Neural progenitor cell (in vitro differentiated cells): ENCODE results near the gene LPO. TPM values are rescaled to one million over a fixed set of nuclear protein-coding genes. Genes with fewer than 3 reads are reported as not detected.

ENCODE experiments used
- DNase-seq: peaks from one replicate; pipeline ENCODE4 v3.0.0-alpha.2; 2016; ENCODE audit warnings: low spot score
- H2AFZ ChIP-seq: fragments of 200-600 bp; sonication (generic); replicated peaks from 2 replicates; pipeline ENCODE4 v1.6.1; 2016; ENCODE audit warnings: antibody characterized with exemption
- H3F3A ChIP-seq: fragments of 200-600 bp; sonication (generic); 2 replicates; pipeline ENCODE4 v1.6.1; 2016; ENCODE audit warnings: antibody characterized with exemption, low read depth
- H3K27ac ChIP-seq: fragments of 200-600 bp; sonication (generic); 2 replicates; pipeline ENCODE4 v1.5.1; 2016; ENCODE audit warnings: mild to moderate bottlenecking
- H3K27me3 ChIP-seq: fragments of 200-600 bp; sonication (generic); 2 replicates; pipeline ENCODE4 v1.6.1; 2016; ENCODE audit warnings: mild to moderate bottlenecking, moderate library complexity
- H3K36me3 ChIP-seq: fragments of 200-600 bp; sonication (generic); 2 replicates; pipeline ENCODE4 v1.5.1; 2016
- H3K4me1 ChIP-seq: fragments of 200-600 bp; sonication (generic); 2 replicates; pipeline ENCODE4 v1.6.1; 2016; ENCODE audit warnings: mixed run types
- H3K4me2 ChIP-seq: fragments of 200-600 bp; sonication (generic); 2 replicates; pipeline ENCODE4 v1.6.1; 2016
- H3K4me3 ChIP-seq: fragments of 200-600 bp; sonication (generic); 2 replicates; pipeline ENCODE4 v1.5.1; 2016
- H3K79me2 ChIP-seq: fragments of 200-600 bp; sonication (generic); 2 replicates; pipeline ENCODE4 v1.6.1; 2016; ENCODE audit warnings: low read depth
- H3K9ac ChIP-seq: fragments of 200-600 bp; sonication (generic); 2 replicates; pipeline ENCODE4 v1.6.1; 2016
- H3K9me3 ChIP-seq: fragments of 200-600 bp; sonication (generic); 2 replicates; pipeline ENCODE4 v1.5.1; 2016; ENCODE audit warnings: low read depth
- H4K20me1 ChIP-seq: fragments of 200-600 bp; sonication (generic); 2 replicates; pipeline ENCODE4 v1.6.1; 2016; ENCODE audit warnings: low read depth
- H3K27ac Mint-ChIP-seq: 3 replicates; pipeline ENCODE4 v1.8.0; 2021; ENCODE audit warnings: mixed read lengths
- H3K27me3 Mint-ChIP-seq: 2 replicates; pipeline ENCODE4 v1.8.0; 2022; ENCODE audit warnings: low read depth, mild to moderate bottlenecking, inconsistent platforms, moderate library complexity, mixed read lengths; ENCODE audit not compliant: insufficient read depth
- H3K36me3 Mint-ChIP-seq: 3 replicates; pipeline ENCODE4 v1.8.0; 2021; ENCODE audit warnings: mixed read lengths
- H3K4me1 Mint-ChIP-seq: 3 replicates; pipeline ENCODE4 v1.8.0; 2021; ENCODE audit warnings: mixed read lengths
- H3K4me3 Mint-ChIP-seq: 3 replicates; pipeline ENCODE4 v1.8.0; 2021; ENCODE audit warnings: mild to moderate bottlenecking, moderate library complexity, mixed read lengths
- H3K9me3 Mint-ChIP-seq: 3 replicates; pipeline ENCODE4 v1.8.0; 2020; ENCODE audit warnings: mixed read lengths
- EZH2 ChIP-seq: fragments of 200-600 bp; sonication (generic); IDR thresholded peaks from 2 replicates; pipeline ENCODE4 v1.6.1; 2017; ENCODE audit warnings: antibody characterized with exemption, mild to moderate bottlenecking, moderate library complexity
- EZH2phosphoT487 ChIP-seq: fragments of 200-600 bp; sonication (generic); IDR thresholded peaks from 2 replicates; pipeline ENCODE4 v1.6.1; 2017; ENCODE audit warnings: antibody characterized with exemption
- total RNA-seq: library from RNA; depleted of rRNA; stranded (reverse); fragments of >200 nt; gene quantifications from 2 replicates; pipeline ENCODE4 v1.2.3, GENCODE V29; 2015; ENCODE audit warnings: low replicate concordance
- TF ChIP-seq, protein P1 (sequence below): fragments of 200-600 bp; sonication (generic); IDR thresholded peaks from 2 replicates; pipeline ENCODE4 v1.5.1; 2017; ENCODE audit warnings: antibody characterized with exemption, mild to moderate bottlenecking

LPO gene
- total RNA-seq, 1 donor from 2014 or later = not detected

GRCh38 chr17:58267347-58268324 is 29.3 kb downstream of the LPO start:
- Histone ChIP-seq H3K27me3 (peaks cover 28% of the 10 kb centered on the region), H3K9me3 (no peaks in the 10 kb centered on the region), H3K4me1 (no peaks in the 10 kb centered on the region), H3K36me3 (no peaks in the 10 kb centered on the region), H3F3A (no peaks in the 10 kb centered on the region), H3K4me2 (no peak overlapping the region), H4K20me1 (no peaks in the 10 kb centered on the region), H2AFZ (no peak overlapping the region), H3K4me3 (no peak overlapping the region), H3K27ac (no peak overlapping the region), H3K9ac (no peak overlapping the region), H3K79me2 (no peaks in the 10 kb centered on the region)
- Mint-ChIP-seq H3K27me3 (peaks cover 5% of the 10 kb centered on the region), H3K4me3 (no peak overlapping the region), H3K36me3 (no peaks in the 10 kb centered on the region), H3K9me3 (no peaks in the 10 kb centered on the region), H3K27ac (no peak overlapping the region), H3K4me1 (no peaks in the 10 kb centered on the region)
- TF ChIP-seq EZH2 = no peak
- no peak for DNase-seq

GRCh38 chr17:58268326-58268725 is 29.9 kb downstream of the LPO start:
- H3K9me3 ChIP-seq = no peaks in the 10 kb centered on the region
- H3K79me2 ChIP-seq = no peaks in the 10 kb centered on the region
- H2AFZ ChIP-seq = no peak overlapping the region
- H3K36me3 ChIP-seq = no peaks in the 10 kb centered on the region
- H3K4me2 ChIP-seq = no peak overlapping the region
- no peak overlapping the region for H3K27ac Mint-ChIP-seq
- H4K20me1 ChIP-seq = no peaks in the 10 kb centered on the region
- peaks cover 6% of the 10 kb centered on the region for H3K27me3 Mint-ChIP-seq
- no peaks in the 10 kb centered on the region for H3K4me1 ChIP-seq
- no peak for DNase-seq
- no peak overlapping the region for H3K4me3 ChIP-seq
- no peak overlapping the region for H3K27ac ChIP-seq
- peaks cover 21% of the 10 kb centered on the region for H3K27me3 ChIP-seq
- no peaks in the 10 kb centered on the region for H3K36me3 Mint-ChIP-seq
- no peak overlapping the region for H3K4me3 Mint-ChIP-seq
- no peak for TF ChIP-seq EZH2phosphoT487
- TF ChIP-seq, protein P1, sequence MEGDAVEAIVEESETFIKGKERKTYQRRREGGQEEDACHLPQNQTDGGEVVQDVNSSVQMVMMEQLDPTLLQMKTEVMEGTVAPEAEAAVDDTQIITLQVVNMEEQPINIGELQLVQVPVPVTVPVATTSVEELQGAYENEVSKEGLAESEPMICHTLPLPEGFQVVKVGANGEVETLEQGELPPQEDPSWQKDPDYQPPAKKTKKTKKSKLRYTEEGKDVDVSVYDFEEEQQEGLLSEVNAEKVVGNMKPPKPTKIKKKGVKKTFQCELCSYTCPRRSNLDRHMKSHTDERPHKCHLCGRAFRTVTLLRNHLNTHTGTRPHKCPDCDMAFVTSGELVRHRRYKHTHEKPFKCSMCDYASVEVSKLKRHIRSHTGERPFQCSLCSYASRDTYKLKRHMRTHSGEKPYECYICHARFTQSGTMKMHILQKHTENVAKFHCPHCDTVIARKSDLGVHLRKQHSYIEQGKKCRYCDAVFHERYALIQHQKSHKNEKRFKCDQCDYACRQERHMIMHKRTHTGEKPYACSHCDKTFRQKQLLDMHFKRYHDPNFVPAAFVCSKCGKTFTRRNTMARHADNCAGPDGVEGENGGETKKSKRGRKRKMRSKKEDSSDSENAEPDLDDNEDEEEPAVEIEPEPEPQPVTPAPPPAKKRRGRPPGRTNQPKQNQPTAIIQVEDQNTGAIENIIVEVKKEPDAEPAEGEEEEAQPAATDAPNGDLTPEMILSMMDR = no peak
- no peak for TF ChIP-seq EZH2
- no peaks in the 10 kb centered on the region for H3K4me1 Mint-ChIP-seq
- no peaks in the 10 kb centered on the region for H3F3A ChIP-seq
- no peak overlapping the region for H3K9ac ChIP-seq
- no peaks in the 10 kb centered on the region for H3K9me3 Mint-ChIP-seq

DNA sequence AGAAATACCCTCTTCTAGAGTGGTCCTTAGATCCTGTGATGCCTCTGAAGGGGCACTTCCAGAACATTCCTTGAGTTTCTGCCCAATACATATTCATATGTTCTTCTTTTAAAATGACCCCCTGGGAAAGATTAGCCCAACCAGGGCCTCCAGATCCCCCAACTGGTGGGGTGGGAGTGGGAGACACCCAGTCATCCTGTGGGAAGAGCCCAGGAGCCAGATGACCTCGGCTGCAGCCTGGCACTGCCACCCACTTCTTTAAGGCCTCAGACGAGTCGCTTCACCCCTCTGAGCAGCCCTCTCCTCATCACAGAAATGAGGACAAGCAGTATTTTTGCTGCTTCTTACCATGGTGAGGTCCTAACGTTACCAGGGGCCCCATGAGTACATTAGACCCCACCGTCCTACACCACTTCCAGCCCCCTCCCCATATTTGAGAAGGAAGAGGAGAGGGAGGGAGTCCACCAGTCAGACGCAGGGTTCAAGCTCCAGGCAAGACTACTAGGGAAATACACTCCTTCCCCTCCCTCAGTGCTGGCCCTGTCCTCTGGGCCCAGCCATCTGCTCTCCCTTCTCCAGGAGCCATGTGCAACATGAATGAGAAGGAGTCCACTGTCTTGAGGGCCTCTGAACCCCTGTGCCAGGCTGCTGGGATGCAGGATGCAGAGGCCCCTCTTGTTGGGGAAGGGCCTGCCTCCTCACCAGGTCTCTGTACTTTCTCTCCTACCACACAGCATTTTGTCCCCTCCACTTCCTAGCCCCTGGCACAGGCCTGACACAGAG is 30.6 kb downstream of the LPO start:
- Histone ChIP-seq H3K4me3 (no peak overlapping the region), H4K20me1 (no peaks in the 10 kb centered on the region), H3K27ac (no peak overlapping the region), H3K36me3 (no peaks in the 10 kb centered on the region), H3K4me1 (no peaks in the 10 kb centered on the region), H3F3A (no peaks in the 10 kb centered on the region), H3K27me3 (peaks cover 15% of the 10 kb centered on the region), H3K9me3 (no peaks in the 10 kb centered on the region), H3K9ac (no peak overlapping the region), H2AFZ (no peak overlapping the region), H3K4me2 (no peak overlapping the region), H3K79me2 (no peaks in the 10 kb centered on the region)
- DNase-seq = no peak
- Mint-ChIP-seq H3K27ac (no peak overlapping the region), H3K27me3 (peaks cover 6% of the 10 kb centered on the region), H3K4me1 (no peaks in the 10 kb centered on the region), H3K4me3 (no peak overlapping the region), H3K9me3 (no peaks in the 10 kb centered on the region), H3K36me3 (no peaks in the 10 kb centered on the region)
- TF ChIP-seq, protein P1 = no peak
- TF ChIP-seq EZH2 (no peak), EZH2phosphoT487 (no peak)
